NCI-H1930 (cell line): ENCODE measurements around the gene DUSP16.
"Not testable (repeated sequence)": the region's sequence is repeated elsewhere in the genome, so short reads cannot be mapped to it uniquely, and the experiment has no call there.

ENCODE experiments used
- DNase-seq, 2 experiments: peaks; one replicate each; lab custom pipeline; 2025; lab: John Stamatoyannopoulos, UW

DUSP16 gene

GRCh38 chr12:12562585-12563261 lies at the start of gene DUSP16:
Gene DUSP16, minus strand, starts transcription at chr12:12562863. Its CDS starts 41,765 bp downstream, at chr12:12521098.
- DNase-seq: peak; percentile 94 to 95

GRCh38 chr12:12612358-12612757 lies 49.7 kb upstream of the DUSP16 start:
- DNase-seq: no peak

- peak; percentile 90 to 94 for DNase-seq
Measured at GRCh38 chr12:12611512-12612306, 49.0 kb upstream of the DUSP16 start, which contains the start of gene CREBL2. Gene CREBL2, plus strand, starts transcription at chr12:12611876. Its CDS starts 297 bp downstream, at chr12:12612173.

- no peak for DNase-seq
Measured at GRCh38 chr12:12610711-12611110, 48.0 kb upstream of the DUSP16 start.

GRCh38 chr12:12609692-12610091 lies 47.0 kb upstream of the DUSP16 start:
- DNase-seq: no peak

- DNase-seq: peak in 1 of 2 experiments; percentile 24
Measured at GRCh38 chr12:12608557-12608957, 45.9 kb upstream of the DUSP16 start.

- DNase-seq: no peak
Measured at GRCh38 chr12:12606781-12607589, 44.3 kb upstream of the DUSP16 start.

- DNase-seq: no peak
Measured at GRCh38 chr12:12604740-12605139, 42.1 kb upstream of the DUSP16 start.

GRCh38 chr12:12600659-12601058 lies 38.0 kb upstream of the DUSP16 start:
- no peak for DNase-seq

- DNase-seq: no peak
Measured at GRCh38 chr12:12599750-12600643, 37.3 kb upstream of the DUSP16 start.

GRCh38 chr12:12598864-12599263 lies 36.2 kb upstream of the DUSP16 start:
- no peak for DNase-seq

- not testable (repeated sequence) for DNase-seq
Measured at GRCh38 chr12:12596598-12596997, 33.9 kb upstream of the DUSP16 start.

- DNase-seq: not testable (repeated sequence)
Measured at GRCh38 chr12:12595929-12596328, 33.3 kb upstream of the DUSP16 start.

- no peak for DNase-seq
Measured at GRCh38 chr12:12592930-12593329, 30.3 kb upstream of the DUSP16 start.

GRCh38 chr12:12590961-12591360 lies 28.3 kb upstream of the DUSP16 start:
- no peak for DNase-seq

GRCh38 chr12:12588436-12588835 lies 25.8 kb upstream of the DUSP16 start:
- not testable (repeated sequence) for DNase-seq

- no peak for DNase-seq
Measured at GRCh38 chr12:12587878-12588277, 25.2 kb upstream of the DUSP16 start.

GRCh38 chr12:12586879-12587675 lies 24.4 kb upstream of the DUSP16 start:
- DNase-seq: no peak

- no peak for DNase-seq
Measured at GRCh38 chr12:12585115-12585863, 22.6 kb upstream of the DUSP16 start.
